Loucy (cell line): Measurements from ENCODE around the gene ALDH1A1.

ENCODE experiments used
- H2AFZ ChIP-seq: fragments of 200-600 bp; sonication (generic); 2 replicates; pipeline ENCODE4 v1.6.0; 2016; ENCODE audit warnings: antibody characterized with exemption, mild to moderate bottlenecking, low read length, moderate library complexity
- H3F3A ChIP-seq: fragments of 200-600 bp; 2 replicates; pipeline ENCODE4 v1.6.0; 2016; ENCODE audit warnings: antibody characterized with exemption, low read depth, mild to moderate bottlenecking
- H3K27me3 ChIP-seq: fragments of 200-600 bp; sonication (generic); 2 replicates; pipeline ENCODE4 v1.6.1; 2014; ENCODE audit warnings: low read length, mild to moderate bottlenecking; ENCODE audit not compliant: insufficient read depth, poor library complexity, severe bottlenecking
- H3K36me3 ChIP-seq: fragments of 200-600 bp; sonication (generic); 2 replicates; pipeline ENCODE4 v1.6.1; 2016; ENCODE audit warnings: low read length; ENCODE audit not compliant: insufficient read depth
- H3K4me1 ChIP-seq: fragments of 200-600 bp; sonication (generic); 2 replicates; pipeline ENCODE4 v1.5.1; 2014; ENCODE audit warnings: low read length, mild to moderate bottlenecking; ENCODE audit not compliant: insufficient read depth, poor library complexity, severe bottlenecking
- H3K4me2 ChIP-seq: fragments of 200-600 bp; sonication (generic); 2 replicates; pipeline ENCODE4 v1.6.0; 2014; ENCODE audit warnings: antibody characterized with exemption, low read length, low read depth, mild to moderate bottlenecking; ENCODE audit not compliant: poor library complexity, severe bottlenecking
- H3K4me3 ChIP-seq: fragments of 200-600 bp; sonication (generic); 2 replicates; pipeline ENCODE4 v1.5.1; 2014; ENCODE audit warnings: low read length, mild to moderate bottlenecking, mixed read lengths; ENCODE audit not compliant: poor library complexity, severe bottlenecking
- H3K79me2 ChIP-seq: fragments of 200-600 bp; sonication (generic); 2 replicates; pipeline ENCODE4 v1.6.1; 2014; ENCODE audit warnings: low read length; ENCODE audit not compliant: insufficient read depth
- H3K9ac ChIP-seq: fragments of 200-600 bp; sonication (generic); 2 replicates; pipeline ENCODE4 v1.6.0; 2014; ENCODE audit warnings: mild to moderate bottlenecking, low read depth, low read length, moderate library complexity; ENCODE audit not compliant: poor library complexity, severe bottlenecking
- H3K9me2 ChIP-seq: fragments of 200-600 bp; sonication (generic); replicated peaks from 2 replicates; pipeline ENCODE4 v1.6.1; 2016; ENCODE audit warnings: low read depth, low read length, mixed read lengths
- H3K9me3 ChIP-seq: fragments of 200-600 bp; sonication (generic); 2 replicates; pipeline ENCODE4 v1.6.1; 2014; ENCODE audit warnings: mild to moderate bottlenecking, antibody characterized with exemption, low read length, low read depth; ENCODE audit not compliant: insufficient read depth
- H4K20me1 ChIP-seq: fragments of 200-600 bp; sonication (generic); 2 replicates; pipeline ENCODE4 v1.6.0; 2014; ENCODE audit warnings: antibody characterized with exemption, low read length, mild to moderate bottlenecking; ENCODE audit not compliant: insufficient read depth, poor library complexity, severe bottlenecking
- EZH2phosphoT487 ChIP-seq: fragments of 200-600 bp; IDR thresholded peaks from 2 replicates; pipeline ENCODE4 v1.6.1; 2018; ENCODE audit warnings: antibody characterized with exemption, mild to moderate bottlenecking, moderate library complexity, borderline replicate concordance
- TF ChIP-seq, protein P1 (sequence below): fragments of 200-600 bp; sonication (generic); conservative IDR thresholded peaks from 2 replicates; pipeline ENCODE4 v1.5.1; 2014; ENCODE audit warnings: mild to moderate bottlenecking, antibody characterized with exemption, low read length

The ALDH1A1 gene

DNA sequence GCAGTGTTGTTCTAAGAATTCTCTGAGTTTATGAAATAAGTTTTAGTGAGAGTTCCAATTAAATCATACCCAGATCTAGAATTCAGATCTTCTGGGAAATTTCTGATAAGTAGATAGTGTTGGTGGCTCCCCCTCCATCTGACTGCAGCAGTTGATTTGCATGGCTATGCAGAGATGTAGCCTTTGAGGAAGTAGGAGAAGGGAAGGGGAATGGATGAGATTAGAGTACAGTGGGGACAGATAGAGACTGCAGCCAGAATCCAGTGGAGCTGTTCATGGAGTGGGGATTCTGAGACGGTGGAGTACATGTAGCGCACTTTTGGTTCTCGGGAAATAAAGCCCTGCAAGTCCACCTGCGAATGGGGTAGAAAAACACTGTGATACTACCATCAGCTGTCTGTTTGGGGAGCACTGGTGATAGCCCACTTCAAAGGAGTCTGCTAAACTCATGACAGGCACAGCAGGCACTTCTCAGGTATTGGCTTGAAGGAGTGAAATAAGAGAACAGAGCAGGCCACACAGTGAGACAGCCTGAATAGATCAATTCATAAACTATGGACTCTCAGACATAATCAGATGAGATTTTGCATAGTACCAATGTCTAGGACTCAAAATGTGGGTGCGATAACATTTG lies 96.8 kb downstream of the ALDH1A1 start:
- Histone ChIP-seq H3K27me3 (no peaks in the 10 kb centered on the region), H3K4me1 (no peaks in the 10 kb centered on the region), H3K9me2 (no peaks in the 10 kb centered on the region), H2AFZ (no peak overlapping the region), H3K4me2 (no peak overlapping the region), H3K4me3 (no peak overlapping the region), H3K79me2 (no peaks in the 10 kb centered on the region), H3F3A (no peaks in the 10 kb centered on the region), H3K9me3 (no peaks in the 10 kb centered on the region), H3K36me3 (no peaks in the 10 kb centered on the region), H3K9ac (no peak overlapping the region), H4K20me1 (no peaks in the 10 kb centered on the region)
- TF ChIP-seq EZH2phosphoT487, result no peak
- TF ChIP-seq, protein P1, sequence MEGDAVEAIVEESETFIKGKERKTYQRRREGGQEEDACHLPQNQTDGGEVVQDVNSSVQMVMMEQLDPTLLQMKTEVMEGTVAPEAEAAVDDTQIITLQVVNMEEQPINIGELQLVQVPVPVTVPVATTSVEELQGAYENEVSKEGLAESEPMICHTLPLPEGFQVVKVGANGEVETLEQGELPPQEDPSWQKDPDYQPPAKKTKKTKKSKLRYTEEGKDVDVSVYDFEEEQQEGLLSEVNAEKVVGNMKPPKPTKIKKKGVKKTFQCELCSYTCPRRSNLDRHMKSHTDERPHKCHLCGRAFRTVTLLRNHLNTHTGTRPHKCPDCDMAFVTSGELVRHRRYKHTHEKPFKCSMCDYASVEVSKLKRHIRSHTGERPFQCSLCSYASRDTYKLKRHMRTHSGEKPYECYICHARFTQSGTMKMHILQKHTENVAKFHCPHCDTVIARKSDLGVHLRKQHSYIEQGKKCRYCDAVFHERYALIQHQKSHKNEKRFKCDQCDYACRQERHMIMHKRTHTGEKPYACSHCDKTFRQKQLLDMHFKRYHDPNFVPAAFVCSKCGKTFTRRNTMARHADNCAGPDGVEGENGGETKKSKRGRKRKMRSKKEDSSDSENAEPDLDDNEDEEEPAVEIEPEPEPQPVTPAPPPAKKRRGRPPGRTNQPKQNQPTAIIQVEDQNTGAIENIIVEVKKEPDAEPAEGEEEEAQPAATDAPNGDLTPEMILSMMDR, result no peak

DNA sequence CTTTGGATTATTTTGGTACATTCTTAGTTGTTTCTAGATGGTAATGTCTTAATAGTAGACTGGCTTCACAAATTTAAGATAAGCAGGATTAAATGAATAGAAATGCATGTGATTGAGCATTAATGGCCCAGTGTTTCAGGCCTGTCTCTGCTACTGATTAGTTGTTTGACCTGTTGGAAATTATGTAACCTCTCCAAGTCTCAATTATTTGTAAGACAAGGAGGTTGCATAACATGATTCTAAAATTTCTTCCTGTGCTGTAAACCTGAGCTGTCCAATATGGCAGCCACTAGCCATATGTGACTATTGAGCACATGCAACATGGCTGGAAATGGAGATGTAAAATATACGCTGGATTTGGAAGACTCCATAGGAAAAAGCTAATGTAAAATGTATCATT lies 97.5 kb downstream of the ALDH1A1 start:
- H3K9me2 ChIP-seq, result no peaks in the 10 kb centered on the region
- H4K20me1 ChIP-seq, result no peaks in the 10 kb centered on the region
- no peaks in the 10 kb centered on the region for H3K27me3 ChIP-seq
- no peak overlapping the region for H2AFZ ChIP-seq
- no peaks in the 10 kb centered on the region for H3K79me2 ChIP-seq
- H3K9me3 ChIP-seq, result no peaks in the 10 kb centered on the region
- H3K9ac ChIP-seq, result no peak overlapping the region
- no peak overlapping the region for H3K4me3 ChIP-seq
- H3K36me3 ChIP-seq, result no peaks in the 10 kb centered on the region
- H3F3A ChIP-seq, result no peaks in the 10 kb centered on the region
- TF ChIP-seq, protein P1, result no peak
- TF ChIP-seq EZH2phosphoT487, result no peak
- H3K4me1 ChIP-seq, result no peaks in the 10 kb centered on the region
- H3K4me2 ChIP-seq, result no peak overlapping the region
